Ishikawa (cell line): ENCODE data around the gene NCAPH2.

Experiments
- CEBPB ChIP-seq: IDR thresholded peaks from 2 replicates; pipeline ENCODE4 v1.6.1; 2012
- CREB1 ChIP-seq: IDR thresholded peaks from 2 replicates; pipeline ENCODE4 v1.6.1; 2012; ENCODE audit warnings: low read depth
- EGR1 ChIP-seq: IDR thresholded peaks from 2 replicates; pipeline ENCODE4 v1.6.1; 2012
- EP300 ChIP-seq: IDR thresholded peaks from 2 replicates; pipeline ENCODE4 v1.6.1; 2012; ENCODE audit warnings: borderline replicate concordance
- MAX ChIP-seq: IDR thresholded peaks from 2 replicates; pipeline ENCODE4 v1.6.1; 2012
- NFIC ChIP-seq: IDR thresholded peaks from 2 replicates; pipeline ENCODE4 v1.6.1; 2012
- RAD21 ChIP-seq: IDR thresholded peaks from 2 replicates; pipeline ENCODE4 v1.6.1; 2012; ENCODE audit warnings: low read depth
- REST ChIP-seq: IDR thresholded peaks from 2 replicates; pipeline ENCODE4 v1.6.1; 2012; ENCODE audit warnings: low read depth, mild to moderate bottlenecking
- TAF1 ChIP-seq: IDR thresholded peaks from 2 replicates; pipeline ENCODE4 v1.6.1; 2012; ENCODE audit warnings: low read depth, mild to moderate bottlenecking
- TCF12 ChIP-seq: IDR thresholded peaks from 2 replicates; pipeline ENCODE4 v1.6.1; 2012; ENCODE audit warnings: low read depth
- TEAD4 ChIP-seq: IDR thresholded peaks from 2 replicates; pipeline ENCODE4 v1.6.1; 2012
- USF1 ChIP-seq: IDR thresholded peaks from 2 replicates; pipeline ENCODE4 v1.6.1; 2012
- YY1 ChIP-seq: IDR thresholded peaks from 2 replicates; pipeline ENCODE4 v1.6.1; 2012; ENCODE audit warnings: low read depth
- ZBTB7A ChIP-seq: IDR thresholded peaks from 2 replicates; pipeline ENCODE4 v1.6.1; 2012; ENCODE audit warnings: low read depth

NCAPH2 gene

GRCh38 chr22:50569896-50570535 lies 62.0 kb downstream of the NCAPH2 start:
- TF ChIP-seq TEAD4 (peak; percentile 24; the same call in 1 of the 2 replicates), MAX (0 out of 2 replicates have a peak, but pooled peaks have one; percentile 17), EGR1 (no peak), YY1 (no peak), NFIC (no peak)

GRCh38 chr22:50570861-50571260 lies 62.8 kb downstream of the NCAPH2 start:
- TF ChIP-seq ZBTB7A, result no peak
- TF ChIP-seq CREB1, result no peak
- TF ChIP-seq MAX, result no peak
- TF ChIP-seq TAF1, result no peak
- TF ChIP-seq TCF12, result no peak

- TF ChIP-seq CREB1 (no peak), EGR1 (no peak), RAD21 (no peak), MAX (no peak), REST (no peak), NFIC (no peak), YY1 (no peak), TAF1 (no peak), EP300 (no peak)
Measured at GRCh38 chr22:50571264-50572175, 63.5 kb downstream of the NCAPH2 start.

GRCh38 chr22:50572965-50573364 lies 64.9 kb downstream of the NCAPH2 start:
- TF ChIP-seq MAX (no peak), TEAD4 (no peak), RAD21 (no peak), NFIC (no peak), REST (no peak), ZBTB7A (no peak), YY1 (no peak), CREB1 (no peak), USF1 (no peak), CEBPB (no peak)

GRCh38 chr22:50573491-50574382 lies 65.7 kb downstream of the NCAPH2 start:
- no peak for TF ChIP-seq TAF1

- TF ChIP-seq CEBPB (no peak), TCF12 (no peak), REST (no peak), MAX (no peak)
Measured at GRCh38 chr22:50574383-50574755, 66.3 kb downstream of the NCAPH2 start.
